Activated CD8-positive, alpha-beta memory T cell treated with anti-CD3 and anti-CD28 coated beads, Interleukin-2, amount 50 U/mL, for 1 hour (primary cell): ENCODE measurements around the gene EEPD1.

ENCODE experiments used
- DNase-seq: peaks from one replicate; pipeline ENCODE4 v3.0.0-alpha.2; 2020; ENCODE audit errors: extremely low read depth

EEPD1 gene

DNA sequence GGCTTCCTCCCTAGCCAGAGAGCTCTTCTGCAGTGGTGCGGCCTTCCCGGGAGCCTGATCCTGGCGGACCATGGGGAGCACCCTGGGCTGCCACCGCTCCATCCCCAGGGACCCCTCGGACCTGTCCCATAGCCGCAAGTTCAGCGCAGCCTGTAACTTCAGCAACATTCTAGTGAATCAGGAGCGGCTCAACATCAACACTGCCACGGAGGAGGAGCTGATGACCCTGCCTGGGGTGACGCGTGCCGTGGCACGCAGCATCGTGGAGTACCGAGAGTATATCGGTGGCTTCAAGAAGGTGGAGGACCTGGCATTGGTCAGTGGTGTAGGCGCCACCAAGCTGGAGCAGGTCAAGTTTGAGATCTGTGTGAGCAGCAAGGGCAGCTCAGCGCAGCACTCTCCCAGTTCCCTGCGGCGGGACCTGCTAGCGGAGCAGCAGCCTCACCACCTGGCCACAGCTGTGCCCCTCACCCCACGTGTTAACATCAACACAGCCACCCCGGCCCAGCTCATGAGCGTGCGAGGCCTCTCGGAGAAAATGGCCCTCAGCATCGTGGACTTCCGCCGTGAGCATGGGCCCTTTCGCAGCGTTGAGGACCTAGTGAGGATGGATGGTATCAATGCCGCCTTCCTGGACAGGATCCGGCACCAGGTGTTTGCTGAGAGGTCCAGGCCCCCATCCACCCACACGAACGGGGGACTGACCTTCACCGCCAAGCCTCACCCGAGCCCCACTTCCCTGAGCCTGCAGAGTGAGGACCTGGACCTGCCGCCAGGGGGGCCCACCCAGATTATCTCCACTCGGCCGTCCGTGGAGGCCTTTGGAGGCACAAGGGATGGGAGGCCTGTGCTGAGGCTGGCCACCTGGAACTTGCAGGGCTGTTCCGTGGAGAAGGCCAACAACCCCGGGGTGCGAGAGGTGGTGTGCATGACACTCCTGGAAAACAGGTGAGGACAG lies 1.5 kb downstream of the EEPD1 start:
- no peak for DNase-seq

DNA sequence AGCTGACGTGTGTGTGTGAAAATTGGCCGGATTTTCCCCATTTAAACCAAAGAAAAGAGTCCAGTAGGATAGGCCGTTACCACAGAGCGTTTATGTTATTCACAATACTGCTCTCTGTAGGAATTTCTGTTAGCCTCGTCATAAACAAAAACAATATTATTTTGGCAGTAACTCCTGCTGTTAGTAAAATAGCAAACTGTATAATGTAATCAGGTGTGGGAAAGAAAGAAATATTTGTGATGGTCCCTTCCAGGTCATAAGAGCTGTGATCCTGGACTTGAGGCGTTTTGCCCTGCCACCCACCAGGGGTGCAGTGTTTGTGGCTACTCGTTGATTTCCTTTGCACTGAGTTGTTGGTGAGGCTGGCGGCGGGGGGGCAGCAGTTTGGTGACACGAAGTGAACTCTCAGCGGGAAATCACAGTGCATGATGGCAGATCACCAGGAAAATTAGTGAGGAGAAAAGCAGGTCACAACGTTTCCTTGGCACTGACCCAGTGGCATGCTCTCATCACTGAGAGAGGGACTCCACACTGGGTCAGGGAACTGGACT lies 2.8 kb downstream of the EEPD1 start:
- no peak for DNase-seq

DNA sequence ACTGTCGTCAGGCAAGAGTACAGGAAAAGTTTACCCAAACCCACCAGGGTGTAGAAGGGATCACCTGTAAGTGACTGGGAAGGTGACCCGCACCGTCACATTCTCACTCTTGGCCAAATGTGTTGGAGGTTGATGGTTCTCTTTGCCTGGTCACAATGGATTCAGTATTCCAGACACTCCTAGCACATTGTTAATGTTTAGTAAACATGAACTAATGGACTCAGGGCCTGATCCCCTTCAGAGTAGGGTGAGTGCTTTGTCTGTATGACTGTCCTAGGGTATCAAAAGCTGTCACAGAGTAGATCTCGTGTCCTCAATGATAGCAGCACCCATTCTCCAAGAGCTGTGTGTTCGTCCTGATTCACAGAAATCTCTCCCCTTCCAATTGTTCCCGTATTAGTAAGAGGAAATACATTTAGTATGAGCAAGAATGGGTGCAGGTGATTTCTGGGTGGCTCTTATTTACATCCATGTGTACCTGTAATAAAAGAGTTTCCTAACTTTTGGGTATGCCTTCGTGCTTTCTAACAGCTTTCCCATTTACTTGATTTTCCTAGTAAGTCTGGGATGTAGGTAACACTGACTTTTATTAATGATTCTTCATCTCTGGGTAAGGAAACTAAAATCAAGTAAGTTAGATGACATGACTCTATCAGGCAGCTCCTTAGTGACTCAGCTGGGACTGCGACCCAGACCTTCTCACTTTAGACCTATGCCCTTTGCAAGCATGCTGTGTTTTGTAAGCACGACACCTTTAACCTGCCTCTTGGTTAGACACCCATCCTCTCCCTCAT lies 4.7 kb downstream of the EEPD1 start:
- DNase-seq: no peak

DNA sequence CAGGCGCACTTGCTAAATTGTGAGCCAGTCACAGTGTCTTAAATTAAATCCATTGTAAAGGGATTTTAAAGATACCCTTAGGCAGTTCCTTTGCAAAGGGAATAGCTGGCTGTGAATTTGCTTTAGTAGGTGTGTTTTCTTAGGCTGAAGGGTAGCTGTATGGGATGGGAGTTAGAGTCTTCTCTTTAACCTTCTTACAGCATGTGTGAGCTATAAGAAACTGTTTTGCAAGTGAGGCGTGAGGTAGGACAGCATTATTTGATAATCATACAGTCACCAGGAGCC lies 5.2 kb downstream of the EEPD1 start:
- no peak for DNase-seq

DNA sequence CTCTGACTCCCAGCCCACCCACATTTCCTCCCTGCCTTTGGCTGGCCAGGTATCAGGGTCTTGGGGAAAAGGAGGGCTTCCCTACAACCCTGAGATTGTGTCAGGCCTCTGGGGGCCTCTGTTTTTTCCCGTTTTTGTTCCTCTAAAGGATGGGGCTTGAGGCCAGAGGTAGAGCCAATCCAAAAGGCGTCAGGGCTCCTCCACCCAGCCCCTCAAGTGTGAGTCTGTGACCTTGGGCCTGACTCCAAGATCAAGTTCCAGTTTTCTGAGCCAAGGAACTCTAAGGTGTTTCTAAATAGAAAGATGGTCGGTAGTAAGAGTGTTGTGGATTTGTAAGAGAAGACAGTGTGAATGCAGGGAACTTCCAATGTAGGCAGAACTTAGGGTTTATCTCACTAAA lies 6.6 kb downstream of the EEPD1 start:
- DNase-seq: no peak

DNA sequence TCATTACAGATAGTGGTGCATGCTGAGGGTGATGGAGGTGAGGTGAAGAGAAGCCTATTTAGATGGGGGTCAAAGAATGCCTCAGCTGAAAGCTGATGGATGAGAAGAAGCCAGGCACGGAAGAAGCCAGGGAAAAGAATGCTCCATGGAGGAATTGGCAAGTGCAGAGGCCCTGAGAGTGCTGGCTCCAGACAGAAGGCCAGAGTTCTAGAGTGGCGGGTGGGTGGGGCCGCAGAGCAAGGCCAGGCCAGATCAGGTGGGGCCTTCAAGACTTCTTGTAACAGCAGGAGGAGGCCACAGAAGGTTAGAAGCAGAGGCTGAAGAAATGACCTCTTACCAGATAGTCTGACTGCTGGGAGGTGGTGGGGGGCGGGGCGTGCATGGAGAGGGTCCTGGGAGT lies 7.3 kb downstream of the EEPD1 start:
- no peak for DNase-seq

DNA sequence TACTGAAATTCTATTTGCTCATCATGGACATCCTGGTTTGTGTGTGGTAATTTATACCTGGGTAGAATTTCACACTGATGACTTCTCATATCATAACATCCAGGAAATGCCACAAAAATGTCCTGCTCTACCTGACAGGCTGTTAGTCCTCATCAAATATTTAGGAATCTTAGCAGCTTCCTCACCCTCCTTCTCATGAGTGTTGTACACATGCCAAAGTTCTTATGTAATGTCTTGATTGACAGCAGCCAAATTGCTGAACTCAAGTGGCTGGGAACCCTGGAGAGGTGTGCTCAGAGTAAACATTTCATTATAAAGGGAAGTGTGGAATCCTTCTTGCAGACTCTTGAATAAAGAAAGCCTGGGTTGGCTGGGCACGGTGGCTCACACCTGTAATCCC lies 8.9 kb downstream of the EEPD1 start:
- no peak for DNase-seq

DNA sequence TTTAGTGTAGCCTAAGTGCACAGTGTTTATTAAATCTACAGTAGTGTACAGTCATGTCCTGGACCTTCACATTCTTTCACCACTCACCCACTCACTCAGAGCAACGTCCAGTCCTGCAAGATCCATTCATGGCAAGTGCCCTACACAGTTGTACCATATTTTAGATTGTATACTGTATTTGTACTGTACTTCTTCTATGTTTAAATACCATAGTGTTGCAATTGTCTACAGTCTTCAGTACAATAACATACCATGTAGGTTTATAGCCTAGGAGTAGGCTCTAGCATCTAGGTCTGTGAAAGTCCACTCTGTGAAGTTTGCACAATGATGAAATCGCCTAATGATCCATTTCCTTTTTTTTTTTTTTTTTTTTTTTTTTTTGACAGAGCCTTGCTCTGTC lies 12.0 kb downstream of the EEPD1 start:
- DNase-seq: no peak

DNA sequence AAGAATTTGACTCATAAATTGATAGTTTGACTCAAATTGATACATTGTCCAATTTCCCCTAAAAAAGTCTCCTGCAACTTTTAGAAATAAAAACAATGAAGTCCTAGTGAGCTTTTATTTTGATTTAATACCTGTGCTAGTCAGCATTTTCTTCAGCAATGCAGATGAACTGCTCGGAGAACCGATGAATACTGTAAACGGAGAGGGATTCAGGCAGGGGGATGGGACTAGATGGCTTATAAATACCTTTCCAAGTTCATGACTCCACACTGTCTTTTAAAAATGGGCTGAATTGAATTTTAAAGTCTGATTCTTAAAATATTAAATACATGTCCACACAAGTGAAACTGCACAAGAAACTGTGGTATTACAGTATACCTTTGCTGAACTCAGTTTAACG lies 12.7 kb downstream of the EEPD1 start:
- DNase-seq: no peak

DNA sequence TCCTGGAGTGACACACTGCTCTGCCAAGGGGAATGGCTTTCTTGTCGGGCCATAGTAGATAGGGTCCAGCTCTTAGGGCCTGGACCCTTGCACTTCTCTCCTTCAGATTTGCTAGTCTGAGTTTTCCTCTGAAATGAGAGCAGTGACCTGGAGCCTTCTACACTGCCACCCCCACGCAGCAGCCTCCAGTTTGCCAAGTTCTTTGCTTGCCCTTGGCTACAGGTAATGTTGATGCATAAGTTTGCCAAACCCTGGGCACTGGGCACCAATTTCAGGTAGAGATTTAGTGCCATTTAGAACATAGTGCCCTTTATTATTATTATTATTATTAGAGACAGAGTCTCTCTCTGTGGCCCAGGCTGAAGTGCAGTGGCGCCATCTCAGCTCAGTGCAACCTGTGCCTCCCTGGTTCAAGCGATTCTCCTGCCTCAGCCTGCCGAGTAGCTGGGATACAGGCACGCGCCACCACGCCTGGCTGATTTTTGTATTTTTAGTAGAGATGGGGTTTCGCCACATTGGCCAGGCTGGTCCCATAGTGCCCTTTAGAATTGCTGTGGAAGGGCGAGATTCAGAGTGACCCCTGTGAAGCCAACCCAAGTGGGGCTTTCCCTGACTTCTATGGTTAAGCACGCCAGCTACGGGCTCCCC lies 14.5 kb downstream of the EEPD1 start:
- DNase-seq: no peak

DNA sequence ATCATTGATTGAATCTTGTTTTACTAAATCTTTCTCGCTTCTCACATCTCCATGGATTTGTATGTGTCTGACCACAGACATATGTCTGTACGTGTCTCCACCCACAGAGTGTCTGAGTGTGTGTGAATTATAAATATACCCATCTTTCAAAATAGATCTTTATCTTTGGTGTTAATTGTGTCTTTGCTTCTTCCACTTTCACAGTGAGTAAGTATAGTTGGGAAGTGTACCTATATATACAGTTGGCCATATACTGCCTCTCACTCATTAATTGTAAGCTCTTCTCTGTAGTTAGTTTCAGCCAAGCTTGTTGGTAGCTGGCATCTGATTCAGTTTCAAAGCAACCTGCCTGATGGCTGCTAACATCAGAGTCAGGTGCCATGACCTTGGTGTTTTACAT lies 18.4 kb downstream of the EEPD1 start:
- DNase-seq: no peak

DNA sequence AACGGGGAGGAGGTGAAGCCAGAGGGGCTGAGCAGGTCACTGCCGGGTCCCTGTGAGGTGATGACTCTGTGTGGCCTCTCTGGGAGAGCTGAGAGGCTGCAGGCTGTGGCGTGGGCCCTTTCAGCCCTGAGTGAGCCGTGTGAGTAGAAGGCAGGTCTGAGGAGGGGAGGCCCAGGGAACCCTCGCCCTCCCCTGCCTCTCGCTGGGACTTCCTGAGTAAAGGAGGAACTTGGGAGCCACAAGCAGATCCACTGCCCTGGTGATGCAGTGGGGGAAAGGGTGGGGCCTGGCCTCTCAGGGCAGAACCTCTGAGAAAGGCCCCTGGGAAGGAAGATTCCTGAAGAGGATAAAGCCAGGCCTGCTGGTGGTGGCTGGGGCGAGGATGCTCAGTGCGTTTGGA lies 22.8 kb downstream of the EEPD1 start:
- DNase-seq: no peak

DNA sequence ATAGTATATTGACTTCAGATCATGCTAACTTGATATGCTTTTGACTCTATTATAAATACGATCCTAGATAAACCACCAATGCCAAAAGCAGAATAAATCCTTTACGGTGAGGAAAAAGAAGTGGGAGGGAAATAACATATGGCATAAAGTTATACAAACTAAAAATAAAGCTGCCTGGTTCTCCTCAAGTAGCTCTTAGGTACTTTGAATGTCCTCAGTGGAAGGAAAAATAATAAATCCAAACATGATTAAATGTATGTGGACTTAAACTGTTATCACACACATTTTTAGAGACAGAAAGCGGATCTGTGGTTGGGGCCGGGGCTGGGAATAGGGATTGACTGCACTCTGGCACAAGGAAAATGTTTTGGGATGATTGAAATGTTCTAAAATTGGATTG lies 23.6 kb downstream of the EEPD1 start:
- DNase-seq: no peak

DNA sequence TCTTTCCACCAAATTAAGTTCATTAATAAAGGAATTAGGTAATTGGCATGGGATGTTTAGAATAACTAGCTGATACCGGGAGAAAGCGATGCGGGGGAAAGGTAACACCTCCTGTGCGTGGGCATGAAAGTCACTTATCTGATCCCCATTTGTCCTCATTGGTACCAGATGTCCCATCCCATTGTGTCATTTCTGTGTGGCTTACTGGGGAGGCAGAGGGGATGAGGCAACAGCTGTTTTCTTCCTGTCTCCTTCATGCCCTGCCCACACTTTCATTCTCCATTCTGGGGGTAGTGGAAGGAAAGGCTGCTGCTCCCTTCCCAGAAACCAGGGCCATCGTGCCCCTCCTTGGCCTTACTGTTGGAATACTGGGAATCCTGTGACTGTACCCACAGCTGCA lies 27.1 kb downstream of the EEPD1 start:
- no peak for DNase-seq

DNA sequence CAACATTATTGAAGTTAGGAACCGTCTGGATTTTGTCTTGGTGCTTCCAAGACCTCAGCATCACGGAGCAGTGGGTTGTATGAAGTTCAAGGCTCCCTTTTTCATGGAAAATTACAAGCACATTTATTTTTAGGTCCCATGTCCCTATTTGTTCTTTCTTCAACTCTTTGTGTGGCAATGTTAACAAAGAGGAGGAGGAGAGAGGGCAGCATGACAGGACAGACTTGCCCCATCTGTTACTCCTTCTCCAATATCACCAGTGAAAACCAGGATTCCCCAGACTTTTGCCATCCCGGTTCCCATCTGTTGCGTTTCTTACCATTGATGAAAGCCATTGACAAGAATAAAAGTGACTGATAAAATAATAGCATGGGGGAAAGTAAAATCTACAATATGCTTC lies 28.6 kb downstream of the EEPD1 start:
- DNase-seq: no peak

DNA sequence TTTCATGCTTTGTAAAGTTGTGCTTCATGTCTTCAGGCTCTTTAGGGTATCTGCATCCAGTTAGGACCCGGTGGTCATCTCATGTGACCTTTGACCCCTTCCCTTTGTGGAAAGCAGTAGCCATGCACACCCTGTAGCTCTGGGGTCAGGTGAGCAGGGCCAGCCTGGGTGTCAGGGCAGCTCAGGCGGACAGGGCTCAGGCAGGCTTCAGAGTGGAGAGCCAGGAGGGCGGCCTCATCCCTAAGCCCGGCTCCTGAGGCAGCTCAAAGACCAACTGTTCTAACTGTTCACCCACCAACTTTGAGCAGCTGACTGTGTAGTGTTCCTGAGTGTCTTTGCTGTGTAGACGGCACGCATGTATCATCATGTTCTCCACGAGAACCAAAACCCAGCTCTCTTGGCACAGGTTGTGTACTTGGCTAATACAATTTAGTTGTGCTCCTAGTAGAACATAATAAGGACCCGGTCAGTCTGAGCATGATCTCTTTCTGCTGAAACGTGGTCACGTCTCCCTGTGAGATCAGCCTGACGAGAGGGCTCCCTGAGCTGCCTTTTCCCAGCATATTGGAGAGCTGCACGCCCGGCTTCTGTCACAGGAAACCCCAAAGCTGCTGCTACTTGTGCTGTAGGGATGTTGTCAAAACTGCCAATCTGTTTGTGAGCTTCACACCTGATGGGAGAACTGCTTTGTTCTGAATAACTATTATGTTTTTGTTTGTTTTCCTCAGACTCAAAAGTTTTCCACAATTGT lies 30.0 kb downstream of the EEPD1 start:
- no peak for DNase-seq

DNA sequence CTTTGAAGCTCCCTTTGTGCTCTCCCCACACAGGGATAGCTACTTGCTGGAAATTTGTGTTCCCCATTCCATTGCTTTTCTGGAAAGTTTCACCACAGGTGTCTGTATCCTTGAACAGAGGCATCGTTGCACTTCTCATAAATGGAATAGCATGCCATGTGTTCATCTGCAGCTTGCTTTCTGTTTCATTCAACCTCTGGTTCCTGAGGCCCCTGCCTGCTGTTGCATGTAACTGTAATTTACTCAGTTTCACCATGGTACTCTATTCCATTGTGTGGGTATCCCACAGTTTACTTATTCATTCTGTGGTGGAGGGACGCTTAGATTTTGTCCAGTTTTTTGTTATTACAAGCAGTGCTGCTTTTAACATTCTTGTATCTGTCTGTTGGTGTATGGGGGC lies 32.0 kb downstream of the EEPD1 start:
- DNase-seq: no peak

DNA sequence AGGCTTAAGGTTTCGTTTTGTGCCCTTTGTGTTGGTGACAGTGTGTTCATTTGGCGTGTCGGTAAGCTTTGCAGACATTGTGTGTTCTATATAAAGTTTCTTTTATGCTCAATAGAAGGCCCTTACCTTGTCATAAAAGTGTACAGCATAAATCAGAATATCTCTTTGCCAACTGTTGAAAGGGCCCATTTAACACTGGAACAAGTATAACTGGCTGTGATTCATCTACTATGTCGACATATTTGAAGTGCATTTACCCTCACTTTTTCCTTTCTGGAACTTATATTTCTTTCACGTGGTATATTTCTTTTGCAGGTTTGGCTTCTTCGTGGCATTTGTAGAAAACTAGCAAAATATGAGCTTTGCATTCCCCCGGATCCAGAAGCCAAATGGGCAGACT lies 32.7 kb downstream of the EEPD1 start:
- no peak for DNase-seq

DNA sequence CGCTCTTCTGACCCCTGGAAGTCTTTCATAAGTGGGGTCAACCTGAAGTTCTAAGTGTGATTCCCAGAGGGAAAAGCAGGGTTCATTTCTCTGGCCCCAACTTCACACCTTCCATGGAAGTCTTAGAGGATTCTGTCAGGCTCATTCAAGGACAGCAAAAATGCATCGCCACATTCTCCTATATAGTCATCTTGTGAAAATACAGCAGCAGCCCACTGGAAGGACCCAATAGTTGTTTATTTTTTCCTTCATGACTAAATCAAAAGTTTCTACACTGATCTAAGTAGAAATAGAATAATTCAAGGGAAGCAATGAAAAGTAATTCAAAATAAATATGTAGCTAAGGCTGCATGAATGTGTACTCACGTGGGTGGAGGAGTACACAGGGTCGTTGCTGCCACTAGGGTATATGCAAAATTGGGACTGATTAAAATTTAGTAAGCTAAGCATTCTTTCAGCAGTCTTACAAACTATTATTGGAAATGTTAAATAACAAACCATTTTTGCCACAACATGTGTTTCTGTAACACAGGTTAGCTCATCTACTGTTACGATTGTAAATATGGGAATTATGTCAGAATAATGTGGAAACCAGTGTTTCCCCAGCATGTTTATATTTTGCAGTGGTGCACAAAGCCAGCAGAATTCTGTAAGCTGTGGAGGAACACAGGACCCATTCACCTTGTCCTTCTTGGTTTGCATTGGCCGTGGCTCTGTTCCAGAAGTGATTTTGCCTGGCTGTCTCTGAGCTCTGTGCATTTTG lies 33.5 kb downstream of the EEPD1 start:
- no peak for DNase-seq

DNA sequence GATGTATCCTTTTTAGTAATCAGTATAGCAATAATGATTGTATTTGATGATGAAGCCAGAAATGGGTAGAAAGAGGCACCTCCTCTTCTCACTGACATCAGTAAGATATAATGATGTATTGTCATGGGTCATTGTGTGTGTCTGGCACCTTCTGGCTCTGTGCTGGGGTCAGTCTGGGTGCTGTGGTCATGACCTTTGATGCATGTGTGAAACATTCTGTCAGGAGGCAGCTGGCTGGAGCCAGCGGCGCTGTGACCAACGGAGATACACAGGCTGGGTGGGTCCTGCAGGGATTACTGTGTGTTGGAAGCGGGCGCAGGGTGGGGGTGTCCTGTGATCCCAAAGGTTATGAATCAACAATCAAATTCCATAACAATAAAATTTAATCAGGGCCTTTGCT lies 35.2 kb downstream of the EEPD1 start:
- no peak for DNase-seq

DNA sequence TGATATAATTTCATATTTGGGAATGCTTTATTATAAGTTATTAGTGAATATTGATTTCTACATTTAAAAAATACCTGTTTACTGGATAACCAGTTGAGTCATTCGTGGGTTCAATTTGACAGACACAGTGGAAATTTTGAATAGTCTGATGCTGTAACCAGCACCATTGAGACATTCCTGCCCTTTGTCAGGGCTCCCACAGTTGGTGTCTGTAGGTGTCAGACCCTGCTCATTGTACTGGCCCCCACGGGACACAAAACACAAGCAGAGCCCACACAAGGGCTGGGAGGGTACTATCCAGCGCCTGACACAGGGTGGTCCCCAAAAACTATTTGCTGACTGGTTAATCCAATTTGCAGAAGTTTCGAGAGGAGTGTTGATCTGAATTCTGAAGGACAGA lies 35.9 kb downstream of the EEPD1 start:
- no peak for DNase-seq
